Neural progenitor cell (in vitro differentiated cells): ENCODE data around the gene BEGAIN.

ENCODE experiments used
- CTCF ChIP-seq: fragments of 200-600 bp; sonication (generic); IDR thresholded peaks from 2 replicates; pipeline ENCODE4 v1.5.1; 2017; ENCODE audit warnings: antibody characterized with exemption, mild to moderate bottlenecking
- EZH2 ChIP-seq: fragments of 200-600 bp; sonication (generic); IDR thresholded peaks from 2 replicates; pipeline ENCODE4 v1.6.1; 2017; ENCODE audit warnings: antibody characterized with exemption, mild to moderate bottlenecking, moderate library complexity
- EZH2phosphoT487 ChIP-seq: fragments of 200-600 bp; sonication (generic); IDR thresholded peaks from 2 replicates; pipeline ENCODE4 v1.6.1; 2017; ENCODE audit warnings: antibody characterized with exemption

GRCh38 chr14:100546051-100546443 is 41.2 kb downstream of the BEGAIN start:
- TF ChIP-seq CTCF = no peak
- no peak for TF ChIP-seq EZH2
- no peak for TF ChIP-seq EZH2phosphoT487
